ENCODE measurements around the gene MRGPRF.

The MRGPRF gene

GRCh38 chr11:68997124-68997994 lies 15.7 kb downstream of the MRGPRF start:
- Mint-ChIP-seq H3K36me3 (no peaks in the 10 kb centered on the region), H3K27me3 (peaks cover 27 to 37% of the 10 kb centered on the region in 2 donors), H3K27ac (no peak overlapping the region), H3K4me1 (peaks cover 2 to 4% of the 10 kb centered on the region in 2 donors), H3K4me3 (no peak overlapping the region), H3K9me3 (no peaks in the 10 kb centered on the region)
- DNase-seq (no peak), ATAC-seq (replicated peaks) (no peak)

- Mint-ChIP-seq H3K27ac (no peak overlapping the region), H3K9me3 (no peaks in the 10 kb centered on the region), H3K27me3 (peaks cover 34 to 45% of the 10 kb centered on the region in 2 donors), H3K36me3 (no peaks in the 10 kb centered on the region), H3K4me1 (peaks cover 2 to 4% of the 10 kb centered on the region in 2 donors), H3K4me3 (no peak overlapping the region)
- ATAC-seq (replicated peaks) (no peak), DNase-seq (no peak)
Measured at GRCh38 chr11:68996376-68997123, 16.5 kb downstream of the MRGPRF start.

- Mint-ChIP-seq H3K4me3 (no peak overlapping the region), H3K27ac (peak overlapping the region; percentile 56), H3K36me3 (no peaks in the 10 kb centered on the region), H3K4me1 (peaks cover 2 to 4% of the 10 kb centered on the region in 2 donors), H3K9me3 (no peaks in the 10 kb centered on the region), H3K27me3 (peaks cover 39 to 60% of the 10 kb centered on the region in 2 donors)
- ATAC-seq (replicated peaks) (no peak), DNase-seq (no peak)
Measured at GRCh38 chr11:68994894-68995285, 18.2 kb downstream of the MRGPRF start.

GRCh38 chr11:68994161-68994893 lies 18.7 kb downstream of the MRGPRF start:
- no peak overlapping the region for H3K4me3 Mint-ChIP-seq
- H3K4me1 Mint-ChIP-seq = peaks cover 2 to 4% of the 10 kb centered on the region in 2 donors
- peaks cover 39 to 62% of the 10 kb centered on the region in 2 donors for H3K27me3 Mint-ChIP-seq
- H3K36me3 Mint-ChIP-seq = no peaks in the 10 kb centered on the region
- H3K27ac Mint-ChIP-seq = peak overlapping the region; percentile 56
- ATAC-seq (replicated peaks) (no peak), DNase-seq (no peak)
- no peaks in the 10 kb centered on the region for H3K9me3 Mint-ChIP-seq

GRCh38 chr11:68993546-68993945 lies 19.5 kb downstream of the MRGPRF start:
- H3K4me3 Mint-ChIP-seq = no peak overlapping the region
- peaks cover 2 to 4% of the 10 kb centered on the region in 2 donors for H3K4me1 Mint-ChIP-seq
- no peak for DNase-seq
- no peaks in the 10 kb centered on the region for H3K9me3 Mint-ChIP-seq
- H3K27ac Mint-ChIP-seq = no peak overlapping the region
- H3K36me3 Mint-ChIP-seq = no peaks in the 10 kb centered on the region
- ATAC-seq (replicated peaks) = no peak
- peaks cover 33 to 54% of the 10 kb centered on the region in 2 donors for H3K27me3 Mint-ChIP-seq

- Mint-ChIP-seq H3K27me3 (peaks cover 33 to 50% of the 10 kb centered on the region in 2 donors), H3K36me3 (no peaks in the 10 kb centered on the region), H3K27ac (no peak overlapping the region), H3K4me3 (no peak overlapping the region), H3K4me1 (peaks cover 2 to 4% of the 10 kb centered on the region in 2 donors), H3K9me3 (no peaks in the 10 kb centered on the region)
- DNase-seq = no peak
- ATAC-seq (replicated peaks) = no peak
Measured at GRCh38 chr11:68992743-68993255, 20.2 kb downstream of the MRGPRF start.

GRCh38 chr11:68990995-68991780 lies 21.9 kb downstream of the MRGPRF start:
- peaks cover 8 to 13% of the 10 kb centered on the region in 2 donors for H3K9me3 Mint-ChIP-seq
- H3K4me3 Mint-ChIP-seq = no peak overlapping the region
- ATAC-seq (replicated peaks) (no peak), DNase-seq (no peak)
- peaks cover 40 to 58% of the 10 kb centered on the region in 2 donors for H3K27me3 Mint-ChIP-seq
- peaks cover 2 to 4% of the 10 kb centered on the region in 2 donors for H3K4me1 Mint-ChIP-seq
- peaks cover 5 to 10% of the 10 kb centered on the region in 2 donors for H3K36me3 Mint-ChIP-seq
- H3K27ac Mint-ChIP-seq = no peak overlapping the region

GRCh38 chr11:68989936-68990606 lies 23.0 kb downstream of the MRGPRF start:
- DNase-seq = no peak
- H3K27me3 Mint-ChIP-seq = peaks cover 40 to 67% of the 10 kb centered on the region in 2 donors
- no peak for ATAC-seq (replicated peaks)
- H3K27ac Mint-ChIP-seq = no peak overlapping the region
- no peak overlapping the region for H3K4me3 Mint-ChIP-seq
- H3K36me3 Mint-ChIP-seq = peaks cover 5 to 10% of the 10 kb centered on the region in 2 donors
- peaks cover 2 to 4% of the 10 kb centered on the region in 2 donors for H3K4me1 Mint-ChIP-seq
- H3K9me3 Mint-ChIP-seq = peaks cover 8 to 14% of the 10 kb centered on the region in 2 donors

GRCh38 chr11:68988491-68988890 lies 24.6 kb downstream of the MRGPRF start:
- Mint-ChIP-seq H3K9me3 (peaks cover 8 to 14% of the 10 kb centered on the region in 2 donors), H3K36me3 (peaks cover 5 to 10% of the 10 kb centered on the region in 2 donors), H3K4me1 (peaks cover 2 to 4% of the 10 kb centered on the region in 2 donors), H3K27ac (no peak overlapping the region), H3K27me3 (peaks cover 34 to 62% of the 10 kb centered on the region in 2 donors), H3K4me3 (no peak overlapping the region)
- ATAC-seq (replicated peaks) (no peak), DNase-seq (no peak)

GRCh38 chr11:68987211-68987610 lies 25.8 kb downstream of the MRGPRF start:
- peaks cover 23 to 57% of the 10 kb centered on the region in 2 donors for H3K27me3 Mint-ChIP-seq
- H3K9me3 Mint-ChIP-seq = peaks cover 15 to 22% of the 10 kb centered on the region in 2 donors
- no peak overlapping the region for H3K27ac Mint-ChIP-seq
- H3K36me3 Mint-ChIP-seq = peaks cover 10 to 11% of the 10 kb centered on the region in 2 donors
- DNase-seq = no peak
- no peaks in the 10 kb centered on the region for H3K4me1 Mint-ChIP-seq
- H3K4me3 Mint-ChIP-seq = no peak overlapping the region
- ATAC-seq (replicated peaks) = no peak

- Mint-ChIP-seq H3K4me3 (no peak overlapping the region), H3K27ac (no peak overlapping the region), H3K36me3 (peaks cover 10 to 11% of the 10 kb centered on the region in 2 donors), H3K27me3 (peaks cover 36 to 51% of the 10 kb centered on the region in 2 donors), H3K4me1 (no peaks in the 10 kb centered on the region), H3K9me3 (peaks cover 20 to 29% of the 10 kb centered on the region in 2 donors)
- ATAC-seq (replicated peaks) = no peak
- no peak for DNase-seq
Measured at GRCh38 chr11:68983801-68984200, 29.2 kb downstream of the MRGPRF start.

GRCh38 chr11:68982134-68982533 lies 30.9 kb downstream of the MRGPRF start:
- no peak for ATAC-seq (replicated peaks)
- H3K27ac Mint-ChIP-seq = no peak overlapping the region
- peaks cover 19 to 25% of the 10 kb centered on the region in 2 donors for H3K9me3 Mint-ChIP-seq
- H3K36me3 Mint-ChIP-seq = peaks cover 8 to 11% of the 10 kb centered on the region in 2 donors
- H3K4me1 Mint-ChIP-seq = no peaks in the 10 kb centered on the region
- H3K4me3 Mint-ChIP-seq = no peak overlapping the region
- no peak for DNase-seq
- peaks cover 42 to 58% of the 10 kb centered on the region in 2 donors for H3K27me3 Mint-ChIP-seq

- no peak for ATAC-seq (replicated peaks)
- H3K27me3 Mint-ChIP-seq = peaks cover 34 to 59% of the 10 kb centered on the region in 2 donors
- no peak for DNase-seq
- no peak within 1 kb of the TSS for H3K27ac Mint-ChIP-seq
- peaks cover 0 to 6% of the 10 kb centered on the region in 2 donors for H3K36me3 Mint-ChIP-seq
- H3K9me3 Mint-ChIP-seq = peaks cover 12 to 15% of the 10 kb centered on the region in 2 donors
- no peak within 1 kb of the TSS for H3K4me3 Mint-ChIP-seq
- H3K4me1 Mint-ChIP-seq = no peaks in the 10 kb centered on the region
Measured at GRCh38 chr11:68980776-68981065, 32.3 kb downstream of the MRGPRF start, which contains the start of gene MRGPRD. Gene MRGPRD, minus strand, starts transcription at chr11:68980986. Its CDS starts 0 bp downstream, at chr11:68980986.

Data from stimulated activated naive B cell treated with anti-CD40 and anti-IgM and Interleukin-4, amounts not matched to agents 10 μg/mL and 1 μg/mL and 100 μg/mL, for 72 hours (primary cell).